HepG2 (cell line): Measurements from ENCODE around the gene PEAR1.

Source experiments
- ADNP ChIP-seq: sonication (generic); formaldehyde crosslinking; IDR thresholded peaks from 2 replicates; pipeline ENCODE4 v1.4.0; 2020; ENCODE audit warnings: missing genetic modification reagents
- CENPX ChIP-seq: sonication (generic); formaldehyde crosslinking; IDR thresholded peaks from 2 replicates; pipeline ENCODE4 v1.9.0; 2021; ENCODE audit warnings: mild to moderate bottlenecking, missing genetic modification reagents, moderate library complexity
- ESRRA ChIP-seq: sonication (generic); formaldehyde crosslinking; IDR thresholded peaks from 2 replicates; pipeline ENCODE4 v1.5.1; 2020; ENCODE audit warnings: mild to moderate bottlenecking, low read depth, missing genetic modification reagents
- HNRNPK ChIP-seq: fragments of 200-400 bp; formaldehyde crosslinking; IDR thresholded peaks from 2 replicates; pipeline ENCODE4 v1.6.1; 2018; ENCODE audit warnings: low read length, low read depth, moderate library complexity, mild to moderate bottlenecking; ENCODE audit not compliant: poor library complexity, severe bottlenecking
- MAFK ChIP-seq, 2 experiments: IDR thresholded peaks in 1 of 2; conservative IDR thresholded peaks in 1 of 2; 2 replicates each; pipeline ENCODE4 v1.6.1; 2011; ENCODE audit warnings: improper control_type of control experiment in 2 of 2, low read length in 2 of 2
- PHF21A ChIP-seq: sonication (generic); formaldehyde crosslinking; IDR thresholded peaks from 2 replicates; pipeline ENCODE4 v1.5.0; 2020; ENCODE audit warnings: mild to moderate bottlenecking, missing genetic modification reagents
- POLR2AphosphoS5 ChIP-seq: IDR thresholded peaks from 2 replicates; pipeline ENCODE4 v1.6.1; 2012; ENCODE audit warnings: low read depth, low read length
- REPIN1 ChIP-seq: sonication (generic); formaldehyde crosslinking; IDR thresholded peaks from 2 replicates; pipeline ENCODE4 v1.8.0; 2022; ENCODE audit warnings: missing genetic modification reagents, low read depth, mild to moderate bottlenecking, borderline replicate concordance
- ZNF3 ChIP-seq: IDR thresholded peaks from 2 replicates; pipeline ENCODE4 v1.7.0; 2017; ENCODE audit warnings: inconsistent platforms

- no peak for TF ChIP-seq ESRRA (CRISPR knock-in tag)
- TF ChIP-seq PHF21A (CRISPR knock-in tag) = no peak
- TF ChIP-seq ZNF3 (CRISPR knock-in tag) = no peak
- no peak for TF ChIP-seq CENPX
- TF ChIP-seq HNRNPK = no peak
- TF ChIP-seq POLR2AphosphoS5 = no peak
- TF ChIP-seq MAFK (conservative IDR thresholded peaks at IDR 0.05 in 1 of 2, IDR thresholded peaks at IDR 0.05 in 1 of 2; ENCODE audit: low read length in 2 of 2) = no peak
- TF ChIP-seq ADNP (CRISPR knock-in tag) = no peak
- no peak for TF ChIP-seq REPIN1 (CRISPR knock-in tag)
These were observed 5.8 kb upstream of the PEAR1 start for GRCh38 chr1:156887734-156888133.
